Lung microvascular endothelial cell (primary cell): ENCODE results near the gene EFNA1. TPM values are rescaled to one million over a fixed set of nuclear protein-coding genes. Genes with fewer than 3 reads are reported as not detected.
"Not testable (repeated sequence)": the region's sequence is repeated elsewhere in the genome, so short reads cannot be mapped to it uniquely, and the experiment has no call there.

Experiments
- DNase-seq, 2 donors: peaks; one replicate each; pipeline versions ENCODE4 v3.0.0 to v3.0.0-alpha.2; 2010; ENCODE audit warnings: low read depth in 2 of 2
- total RNA-seq: library from RNA; depleted of rRNA; stranded (reverse); fragments of >200 nt; gene quantifications from 2 replicates; pipeline ENCODE4 v1.2.1, GENCODE V29; 2014

EFNA1 gene
- total RNA-seq, 1 donor from 2014 or later: 127 TPM

- DNase-seq: no peak
Measured at GRCh38 chr1:155092131-155092530, 35.5 kb upstream of the EFNA1 start.

GRCh38 chr1:155092641-155093040 lies 35.0 kb upstream of the EFNA1 start:
- no peak for DNase-seq

- peak; percentile 59 to 78 for DNase-seq
Measured at GRCh38 chr1:155093911-155094621, 33.6 kb upstream of the EFNA1 start.

GRCh38 chr1:155094622-155094948 lies 33.1 kb upstream of the EFNA1 start:
- DNase-seq: no peak

GRCh38 chr1:155099331-155099730 lies 28.3 kb upstream of the EFNA1 start:
- no peak for DNase-seq

- DNase-seq: no peak
Measured at GRCh38 chr1:155103325-155103724, 24.4 kb upstream of the EFNA1 start.

- DNase-seq: no peak
Measured at GRCh38 chr1:155104605-155105534, 22.8 kb upstream of the EFNA1 start.

GRCh38 chr1:155105604-155106011 lies 22.1 kb upstream of the EFNA1 start:
- DNase-seq: peak; percentile 17 to 88

- DNase-seq: no peak
Measured at GRCh38 chr1:155106862-155107261, 20.8 kb upstream of the EFNA1 start.

- no peak for DNase-seq
Measured at GRCh38 chr1:155107309-155108264, 20.1 kb upstream of the EFNA1 start.

GRCh38 chr1:155108296-155108695 lies 19.4 kb upstream of the EFNA1 start:
- no peak for DNase-seq

GRCh38 chr1:155110381-155110780 lies 17.3 kb upstream of the EFNA1 start:
- no peak for DNase-seq

- no peak for DNase-seq
Measured at GRCh38 chr1:155110826-155111225, 16.9 kb upstream of the EFNA1 start.

GRCh38 chr1:155113450-155113980 lies 14.2 kb upstream of the EFNA1 start:
- DNase-seq: no peak

GRCh38 chr1:155116113-155116764 lies 11.4 kb upstream of the EFNA1 start:
- DNase-seq: no peak

- no peak for DNase-seq
Measured at GRCh38 chr1:155117610-155118009, 10.1 kb upstream of the EFNA1 start.

GRCh38 chr1:155118090-155118489 lies 9.6 kb upstream of the EFNA1 start:
- not testable (repeated sequence) for DNase-seq

GRCh38 chr1:155120253-155120652 lies 7.4 kb upstream of the EFNA1 start:
- DNase-seq: no peak

- DNase-seq: no peak
Measured at GRCh38 chr1:155121249-155121648, 6.4 kb upstream of the EFNA1 start.

- DNase-seq: no peak
Measured at GRCh38 chr1:155122308-155122707, 5.4 kb upstream of the EFNA1 start.

- DNase-seq: peak; percentile 75 to 90
Measured at GRCh38 chr1:155123801-155124200, 3.9 kb upstream of the EFNA1 start.
